H1 (cell line): ENCODE results near the gene S1PR2.

ENCODE experiments used
- EGR1 ChIP-seq: IDR thresholded peaks from 2 replicates; pipeline ENCODE4 v1.6.1; 2011; ENCODE audit warnings: low read depth, low read length, borderline replicate concordance
- HDAC6 ChIP-seq: IDR thresholded peaks from one replicate; pipeline ENCODE4 v1.7.1; 2012; ENCODE audit warnings: low read depth, mild to moderate bottlenecking, inconsistent platforms, low read length, moderate library complexity
- POLR2A ChIP-seq, 2 experiments: IDR thresholded peaks; 1 replicate in 1 of 2; 2 replicates in 1 of 2; pipeline ENCODE4 v1.6.1; 2011; ENCODE audit warnings: low read depth in 2 of 2, low read length in 2 of 2, mild to moderate bottlenecking in 2 of 2; ENCODE audit errors: control extremely low read depth in 1 of 2
- RXRA ChIP-seq: IDR thresholded peaks from 2 replicates; pipeline ENCODE4 v1.6.1; 2011; ENCODE audit warnings: low read depth, mild to moderate bottlenecking, low read length, moderate library complexity; ENCODE audit not compliant: insufficient read depth
- TAF1 ChIP-seq: IDR thresholded peaks from 2 replicates; pipeline ENCODE4 v1.6.1; 2011; ENCODE audit warnings: mild to moderate bottlenecking, low read depth, low read length
- TF ChIP-seq, protein P1 (sequence below): IDR thresholded peaks from 2 replicates; pipeline ENCODE4 v1.6.1; 2012; ENCODE audit warnings: inconsistent platforms
- TF ChIP-seq, protein P2 (sequence below), 3 experiments: IDR thresholded peaks; 1 replicate in 2 of 3; 2 replicates in 1 of 3; pipeline versions ENCODE4 v1.5.1 to v1.6.1; 2011; ENCODE audit warnings: low read length in 3 of 3, mild to moderate bottlenecking in 3 of 3, inconsistent platforms in 2 of 3, low read depth in 1 of 3, moderate library complexity in 1 of 3; ENCODE audit not compliant: insufficient read depth in 1 of 3; ENCODE audit errors: control extremely low read depth in 1 of 3

DNA sequence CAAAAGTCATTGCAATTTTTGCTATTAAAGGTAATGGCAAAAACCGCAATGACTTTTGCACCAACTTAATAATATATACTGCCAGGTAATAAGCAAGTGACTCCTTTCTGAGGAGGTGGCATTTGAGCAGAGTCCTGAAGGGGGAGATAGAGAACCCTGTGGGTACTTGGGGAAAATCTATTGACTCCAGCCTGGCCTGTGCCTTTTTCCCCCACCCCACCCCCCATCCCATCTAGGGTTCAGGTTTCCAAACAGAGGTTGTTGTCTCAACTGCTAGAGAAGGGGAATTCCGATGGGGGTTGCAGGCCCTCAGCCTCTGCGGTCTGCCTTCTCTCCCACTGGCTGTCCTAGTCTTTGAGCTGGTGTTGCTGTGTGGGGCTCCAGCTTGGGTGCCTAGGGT is 11.5 kb downstream of the S1PR2 start:
- TF ChIP-seq EGR1: no peak
- TF ChIP-seq RXRA: 0 out of 2 replicates have a peak, but pooled peaks have one; percentile 32
- TF ChIP-seq, protein P1, sequence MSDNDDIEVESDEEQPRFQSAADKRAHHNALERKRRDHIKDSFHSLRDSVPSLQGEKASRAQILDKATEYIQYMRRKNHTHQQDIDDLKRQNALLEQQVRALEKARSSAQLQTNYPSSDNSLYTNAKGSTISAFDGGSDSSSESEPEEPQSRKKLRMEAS: no peak
- TF ChIP-seq TAF1: peak; percentile 51; the same call in 1 of the 2 replicates
- TF ChIP-seq, protein P2, sequence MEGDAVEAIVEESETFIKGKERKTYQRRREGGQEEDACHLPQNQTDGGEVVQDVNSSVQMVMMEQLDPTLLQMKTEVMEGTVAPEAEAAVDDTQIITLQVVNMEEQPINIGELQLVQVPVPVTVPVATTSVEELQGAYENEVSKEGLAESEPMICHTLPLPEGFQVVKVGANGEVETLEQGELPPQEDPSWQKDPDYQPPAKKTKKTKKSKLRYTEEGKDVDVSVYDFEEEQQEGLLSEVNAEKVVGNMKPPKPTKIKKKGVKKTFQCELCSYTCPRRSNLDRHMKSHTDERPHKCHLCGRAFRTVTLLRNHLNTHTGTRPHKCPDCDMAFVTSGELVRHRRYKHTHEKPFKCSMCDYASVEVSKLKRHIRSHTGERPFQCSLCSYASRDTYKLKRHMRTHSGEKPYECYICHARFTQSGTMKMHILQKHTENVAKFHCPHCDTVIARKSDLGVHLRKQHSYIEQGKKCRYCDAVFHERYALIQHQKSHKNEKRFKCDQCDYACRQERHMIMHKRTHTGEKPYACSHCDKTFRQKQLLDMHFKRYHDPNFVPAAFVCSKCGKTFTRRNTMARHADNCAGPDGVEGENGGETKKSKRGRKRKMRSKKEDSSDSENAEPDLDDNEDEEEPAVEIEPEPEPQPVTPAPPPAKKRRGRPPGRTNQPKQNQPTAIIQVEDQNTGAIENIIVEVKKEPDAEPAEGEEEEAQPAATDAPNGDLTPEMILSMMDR (IDR thresholded peaks at IDR 0.05; ENCODE audit: control extremely low read depth in 1 of 3, insufficient read depth in 1 of 3, low read depth in 1 of 3, low read length in 3 of 3): peak; percentile 24 to 64 (median 56)
- TF ChIP-seq HDAC6: no peak
- TF ChIP-seq POLR2A (IDR thresholded peaks at IDR 0.05; ENCODE audit: control extremely low read depth in 1 of 2, low read depth in 2 of 2, low read length in 2 of 2): peak in 1 of 2 experiments; percentile 63; a peak in 1 of 3 replicates
